Measurements from ENCODE around the gene SS18L1.

Gene SS18L1

DNA sequence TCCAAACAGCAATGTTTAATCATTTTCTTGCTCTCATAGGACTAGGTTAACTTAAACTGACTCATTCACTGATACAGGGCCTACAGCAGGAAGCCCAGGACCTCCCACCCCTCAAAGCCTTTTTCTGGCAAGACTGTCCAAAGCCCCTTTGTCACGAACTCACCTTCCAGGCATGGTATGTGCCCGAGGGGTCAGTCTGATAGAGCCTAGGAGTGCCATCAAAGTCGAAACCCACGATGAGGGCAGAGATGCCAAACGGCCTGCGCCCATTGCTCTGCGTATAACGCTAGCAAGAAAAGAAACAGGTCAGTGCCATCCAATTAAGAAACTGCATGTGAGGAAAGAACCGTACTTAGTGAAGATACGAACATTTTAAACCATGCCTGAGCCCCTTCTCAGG, 4.7 kb upstream of the SS18L1 start:
- H3K4me3 ChIP-seq (ENCODE audit: low read depth, low read length) = no peak overlapping the region
- TF ChIP-seq, protein P1, sequence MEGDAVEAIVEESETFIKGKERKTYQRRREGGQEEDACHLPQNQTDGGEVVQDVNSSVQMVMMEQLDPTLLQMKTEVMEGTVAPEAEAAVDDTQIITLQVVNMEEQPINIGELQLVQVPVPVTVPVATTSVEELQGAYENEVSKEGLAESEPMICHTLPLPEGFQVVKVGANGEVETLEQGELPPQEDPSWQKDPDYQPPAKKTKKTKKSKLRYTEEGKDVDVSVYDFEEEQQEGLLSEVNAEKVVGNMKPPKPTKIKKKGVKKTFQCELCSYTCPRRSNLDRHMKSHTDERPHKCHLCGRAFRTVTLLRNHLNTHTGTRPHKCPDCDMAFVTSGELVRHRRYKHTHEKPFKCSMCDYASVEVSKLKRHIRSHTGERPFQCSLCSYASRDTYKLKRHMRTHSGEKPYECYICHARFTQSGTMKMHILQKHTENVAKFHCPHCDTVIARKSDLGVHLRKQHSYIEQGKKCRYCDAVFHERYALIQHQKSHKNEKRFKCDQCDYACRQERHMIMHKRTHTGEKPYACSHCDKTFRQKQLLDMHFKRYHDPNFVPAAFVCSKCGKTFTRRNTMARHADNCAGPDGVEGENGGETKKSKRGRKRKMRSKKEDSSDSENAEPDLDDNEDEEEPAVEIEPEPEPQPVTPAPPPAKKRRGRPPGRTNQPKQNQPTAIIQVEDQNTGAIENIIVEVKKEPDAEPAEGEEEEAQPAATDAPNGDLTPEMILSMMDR (IDR thresholded peaks at IDR 0.05; ENCODE audit: borderline replicate concordance, insufficient read depth, low read depth, low read length) = no peak

DNA sequence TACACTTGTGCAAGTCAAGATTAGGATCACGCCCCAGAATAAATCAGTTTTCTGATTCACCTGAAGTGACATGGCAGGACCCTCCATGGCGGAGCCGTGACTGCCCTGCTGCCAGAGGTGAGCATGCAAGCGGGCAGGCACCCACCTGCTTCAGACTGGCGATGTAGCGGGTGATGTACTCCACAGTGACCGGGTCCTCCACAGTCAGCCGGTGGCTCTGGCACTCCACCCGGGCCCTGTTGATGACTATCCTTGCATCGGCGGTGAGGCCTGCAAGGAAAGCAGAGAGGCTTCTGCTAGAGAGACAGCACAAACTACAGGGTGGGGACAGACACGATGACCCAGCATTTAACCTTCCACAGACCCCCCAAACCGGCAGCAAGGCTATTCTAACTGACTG, 3.9 kb upstream of the SS18L1 start:
- TF ChIP-seq, protein P1 (IDR thresholded peaks at IDR 0.05; ENCODE audit: borderline replicate concordance, insufficient read depth, low read depth, low read length) = no peak

DNA sequence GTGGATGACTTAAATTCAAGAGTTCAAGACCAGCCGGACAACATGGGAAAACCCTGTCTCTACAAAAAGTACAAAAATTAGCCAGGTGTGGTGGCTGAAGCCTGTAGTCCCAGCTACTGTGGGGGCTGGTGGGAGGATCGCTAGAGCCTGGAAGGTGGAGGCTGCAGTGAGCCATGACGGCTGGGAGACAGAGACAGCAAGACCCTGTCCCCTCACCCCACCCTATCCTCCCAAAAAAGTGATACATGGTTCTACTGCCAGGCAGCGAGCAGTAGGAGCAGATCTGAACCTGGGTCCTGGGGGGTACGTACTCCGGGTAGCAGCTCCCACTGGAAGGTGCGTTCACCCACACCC, 2.5 kb upstream of the SS18L1 start:
- TF ChIP-seq, protein P1 (IDR thresholded peaks at IDR 0.05; ENCODE audit: borderline replicate concordance, insufficient read depth, low read depth, low read length) = no peak
- no peak overlapping the region for H3K4me3 ChIP-seq (ENCODE audit: low read depth, low read length)

More for the DNA sequence above, 3.9 kb upstream of the SS18L1 start:
- no peak overlapping the region for H3K4me3 ChIP-seq (ENCODE audit: low read depth, low read length)

DNA sequence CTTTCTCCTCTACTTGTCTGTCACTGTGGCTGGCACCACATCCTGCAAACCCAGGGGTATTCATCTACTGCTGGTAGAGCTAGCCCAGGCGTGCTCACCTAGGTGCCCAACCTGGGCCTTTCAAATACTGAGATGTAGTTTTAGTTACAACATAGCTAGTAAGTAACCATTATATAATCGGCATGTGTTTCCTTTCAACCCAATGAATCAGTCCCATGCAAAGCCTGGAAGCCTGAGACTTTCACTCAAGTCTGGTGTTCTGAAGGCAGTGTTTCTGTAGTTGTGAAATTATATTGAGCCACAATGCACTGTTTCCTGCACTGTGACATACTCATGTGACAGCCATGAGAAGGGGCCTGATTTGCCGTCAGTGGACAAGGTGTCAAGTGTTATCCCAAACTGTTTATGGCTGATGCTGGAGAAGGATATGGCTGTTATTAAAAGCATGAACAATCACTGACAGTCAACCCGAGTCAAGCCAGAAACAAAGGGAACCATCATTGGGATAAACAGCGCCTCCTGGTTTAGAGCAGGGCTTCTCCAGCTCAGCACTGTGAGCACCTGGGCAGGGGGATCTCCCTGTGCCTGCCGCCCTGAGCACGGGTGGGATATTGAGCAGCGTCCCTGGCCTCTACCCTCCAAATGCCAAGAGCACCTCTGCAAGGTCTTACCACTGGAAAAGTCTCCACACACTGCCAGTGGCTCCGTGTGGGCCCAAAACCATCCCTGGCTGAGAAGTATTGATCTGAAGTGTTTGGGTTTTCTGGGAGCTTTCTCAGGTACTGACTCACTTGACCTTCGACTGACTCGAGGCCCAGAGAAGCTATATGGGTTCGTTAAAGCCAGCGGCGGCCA, 1.9 kb upstream of the SS18L1 start:
- TF ChIP-seq, protein P1 (IDR thresholded peaks at IDR 0.05; ENCODE audit: borderline replicate concordance, insufficient read depth, low read depth, low read length) = peak; percentile 24; the same call in 1 of the 2 replicates
- peak overlapping the region; percentile 68 for H3K4me3 ChIP-seq (ENCODE audit: low read depth, low read length)

DNA sequence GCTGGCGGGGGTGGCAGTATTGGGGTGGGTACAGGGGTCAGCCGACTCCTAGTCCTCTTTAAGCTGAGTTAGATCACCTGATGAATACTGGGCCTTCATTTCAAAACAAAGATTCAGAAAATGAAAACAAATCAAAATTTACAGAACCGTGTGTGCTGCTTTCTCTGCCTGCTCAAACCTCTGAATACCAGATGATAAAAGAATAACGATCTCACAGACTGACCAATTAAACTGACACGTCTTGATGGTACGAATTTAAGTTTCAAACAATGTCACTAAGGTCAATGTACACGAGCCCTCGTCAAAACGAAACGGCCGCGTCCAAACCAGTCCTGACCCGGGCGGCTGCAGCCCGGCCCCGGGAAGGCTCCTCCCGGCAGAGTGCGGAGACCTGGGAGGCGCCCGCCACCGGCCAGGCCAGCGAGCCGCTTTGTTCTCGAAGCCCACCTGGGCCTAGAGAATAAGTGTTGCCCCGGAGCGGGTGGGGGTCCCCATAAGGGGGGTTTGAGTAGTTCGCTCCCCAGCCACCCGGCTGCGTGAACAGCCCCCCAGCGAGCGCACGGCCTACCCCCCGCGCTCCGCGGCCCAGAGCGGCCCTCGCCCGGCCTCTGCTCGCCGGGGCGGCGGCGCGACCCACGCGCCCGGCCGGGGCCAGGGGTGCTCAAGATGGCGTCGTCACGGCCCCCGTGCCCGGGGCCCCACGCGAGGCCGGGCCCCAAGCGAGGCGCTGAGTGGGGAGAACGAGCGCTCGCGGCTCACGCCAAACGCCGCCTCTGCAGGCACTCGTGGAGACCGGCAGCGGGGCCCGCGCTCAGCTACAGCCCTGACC, 1.1 kb upstream of the SS18L1 start:
- TF ChIP-seq, protein P1 (IDR thresholded peaks at IDR 0.05; ENCODE audit: borderline replicate concordance, insufficient read depth, low read depth, low read length) = no peak
- peak overlapping the region; percentile 68 for H3K4me3 ChIP-seq (ENCODE audit: low read depth, low read length)

DNA sequence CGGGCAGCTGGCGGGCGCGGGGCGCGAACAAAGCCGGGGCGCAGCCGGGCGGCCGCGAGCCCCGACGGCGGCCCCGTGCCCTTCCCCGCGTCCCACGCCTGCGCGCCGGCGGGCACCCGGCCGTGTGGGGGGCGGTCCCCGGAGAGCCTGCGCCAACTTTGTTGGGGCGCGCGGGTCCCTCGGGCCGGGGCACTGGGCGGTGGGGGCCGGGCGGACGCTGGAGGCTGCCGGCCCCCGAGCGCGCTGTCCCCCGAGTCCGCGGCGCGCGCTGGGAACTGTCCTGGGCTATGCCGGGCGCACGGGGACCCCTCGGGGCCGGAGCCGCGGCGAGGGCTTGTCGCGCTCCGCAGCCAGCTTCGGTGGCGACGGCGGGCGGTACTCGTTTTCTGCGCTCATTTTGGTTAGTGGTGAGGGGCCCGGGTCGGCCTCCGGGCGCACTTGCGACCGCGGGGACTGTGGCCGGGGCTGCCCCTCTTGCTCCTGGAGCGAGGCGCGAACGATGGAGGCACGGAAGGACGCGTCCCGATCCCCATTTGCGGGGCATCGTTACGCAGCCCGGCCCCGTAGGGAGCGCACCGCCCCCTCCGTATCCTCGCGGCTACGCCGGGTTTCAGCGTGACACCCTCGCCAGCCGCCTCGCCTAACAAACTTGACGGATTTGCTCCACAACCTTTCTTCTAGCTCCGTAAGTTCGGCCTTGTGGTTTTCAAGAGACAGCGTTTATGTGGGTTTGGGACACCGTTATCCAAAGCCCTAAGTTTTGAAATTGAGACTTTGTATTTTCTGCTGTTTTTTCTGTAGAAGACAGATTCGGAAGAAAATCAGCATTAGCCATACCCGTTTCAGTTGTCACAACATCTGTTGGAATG, 622 bp downstream of the SS18L1 start:
- peak overlapping the region; percentile 66 for H3K4me3 ChIP-seq (ENCODE audit: low read depth, low read length)
- TF ChIP-seq, protein P1 (IDR thresholded peaks at IDR 0.05; ENCODE audit: borderline replicate concordance, insufficient read depth, low read depth, low read length) = 0 out of 2 replicates have a peak, but pooled peaks have one; percentile 0

Measured in GM12875 (cell line).